Upper lobe of right lung (tissue), 1 donor: ENCODE results near the gene KBTBD13. TPM values are rescaled to one million over a fixed set of nuclear protein-coding genes. Genes with fewer than 3 reads are reported as not detected.
"Not testable (repeated sequence)": the region's sequence is repeated elsewhere in the genome, so short reads cannot be mapped to it uniquely, and the experiment has no call there.

Source experiments
- ATAC-seq: fragments of 200-7000 bp; cut with Tn5 transposase; one replicate; pipeline ENCODE4 v1.9.1; 2020; ENCODE audit warnings: mild to moderate bottlenecking, moderate library complexity
- DNase-seq: peaks from one replicate; pipeline ENCODE4 v3.0.0-alpha.2; 2020
- H3K27ac ChIP-seq: fragments of 200-600 bp; one replicate; pipeline ENCODE4 v1.8.0; 2022
- H3K27me3 ChIP-seq: fragments of 200-600 bp; one replicate; pipeline ENCODE4 v1.8.0; 2022; ENCODE audit warnings: mild to moderate bottlenecking
- H3K36me3 ChIP-seq: fragments of 200-600 bp; one replicate; pipeline ENCODE4 v1.8.0; 2022
- H3K4me1 ChIP-seq: fragments of 200-600 bp; one replicate; pipeline ENCODE4 v1.8.0; 2022
- H3K4me3 ChIP-seq: fragments of 200-600 bp; one replicate; pipeline ENCODE4 v1.8.0; 2022; ENCODE audit warnings: mild to moderate bottlenecking
- H3K9me3 ChIP-seq: fragments of 200-600 bp; one replicate; pipeline ENCODE4 v1.8.0; 2022
- CTCF ChIP-seq: fragments of 200-600 bp; IDR thresholded peaks from one replicate; pipeline ENCODE4 v1.8.0; 2022; ENCODE audit warnings: antibody characterized with exemption
- intact Hi-C: fragments of 100-400 bp; cut with DNase I; formaldehyde crosslinking; loops from one replicate; pipeline ENCODE4 v1.11.0; 2022
- total RNA-seq: library from RNA; stranded (reverse); fragmentation: NEBNext Ultra II Directional; extraction: Animal tissue kit (Norgen Biotek cat#: 25700); gene quantifications from one replicate; pipeline ENCODE4 v1.2.1, GENCODE V29; 2021
- donor health status: DM: no; HTN: yes; CAD: no; lungs with severe emphysema.

The KBTBD13 gene
- total RNA-seq, 1 donor from 2014 or later, result not detected

GRCh38 chr15:65072027-65072426 lies 4.5 kb upstream of the KBTBD13 start:
- H3K4me3 ChIP-seq, result no peak overlapping the region

DNA sequence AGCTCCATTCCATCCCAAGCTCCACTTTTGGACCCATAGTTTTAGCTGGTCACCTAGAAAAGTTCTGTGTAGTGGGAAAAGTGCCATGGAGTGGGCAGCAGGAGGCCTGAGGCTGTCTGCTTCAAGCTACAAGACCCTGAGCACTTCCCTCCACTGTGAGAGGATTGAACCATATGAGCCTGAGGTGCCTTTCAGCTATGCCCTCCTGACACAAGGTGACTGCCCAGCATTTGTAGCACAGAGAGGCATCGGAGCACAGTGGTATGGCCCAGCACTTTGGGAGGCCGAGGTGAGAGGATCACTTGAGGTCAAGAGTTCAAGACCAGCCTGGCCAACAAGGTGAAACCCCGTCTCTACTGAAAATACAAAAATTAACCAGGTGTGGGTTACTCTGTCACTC lies 3.9 kb upstream of the KBTBD13 start:
- Histone ChIP-seq H3K36me3 (no peaks in the 10 kb centered on the region), H3K9me3 (no peaks in the 10 kb centered on the region), H3K27ac (no peak overlapping the region), H3K27me3 (peaks cover 4% of the 10 kb centered on the region), H3K4me1 (peaks cover 17% of the 10 kb centered on the region), H3K4me3 (no peak overlapping the region)
- no peak for ATAC-seq
- intact Hi-C loops, result no loop called here
- TF ChIP-seq CTCF, result no peak
- no peak for DNase-seq

More at GRCh38 chr15:65072027-65072426, 4.5 kb upstream of the KBTBD13 start:
- DNase-seq (no peak), ATAC-seq (no peak)
- Histone ChIP-seq H3K27ac (no peak overlapping the region), H3K4me1 (peaks cover 17% of the 10 kb centered on the region), H3K36me3 (no peaks in the 10 kb centered on the region), H3K27me3 (peaks cover 9% of the 10 kb centered on the region), H3K9me3 (no peaks in the 10 kb centered on the region)
- no peak for TF ChIP-seq CTCF
- intact Hi-C loops, result no loop called here

GRCh38 chr15:65074946-65075345 lies 1.6 kb upstream of the KBTBD13 start:
- H3K36me3 ChIP-seq, ATAC-seq, H3K27ac ChIP-seq, DNase-seq, H3K4me1 ChIP-seq, H3K9me3 ChIP-seq, H3K27me3 ChIP-seq, intact Hi-C loops, H3K4me3 ChIP-seq: not testable (repeated sequence)

DNA sequence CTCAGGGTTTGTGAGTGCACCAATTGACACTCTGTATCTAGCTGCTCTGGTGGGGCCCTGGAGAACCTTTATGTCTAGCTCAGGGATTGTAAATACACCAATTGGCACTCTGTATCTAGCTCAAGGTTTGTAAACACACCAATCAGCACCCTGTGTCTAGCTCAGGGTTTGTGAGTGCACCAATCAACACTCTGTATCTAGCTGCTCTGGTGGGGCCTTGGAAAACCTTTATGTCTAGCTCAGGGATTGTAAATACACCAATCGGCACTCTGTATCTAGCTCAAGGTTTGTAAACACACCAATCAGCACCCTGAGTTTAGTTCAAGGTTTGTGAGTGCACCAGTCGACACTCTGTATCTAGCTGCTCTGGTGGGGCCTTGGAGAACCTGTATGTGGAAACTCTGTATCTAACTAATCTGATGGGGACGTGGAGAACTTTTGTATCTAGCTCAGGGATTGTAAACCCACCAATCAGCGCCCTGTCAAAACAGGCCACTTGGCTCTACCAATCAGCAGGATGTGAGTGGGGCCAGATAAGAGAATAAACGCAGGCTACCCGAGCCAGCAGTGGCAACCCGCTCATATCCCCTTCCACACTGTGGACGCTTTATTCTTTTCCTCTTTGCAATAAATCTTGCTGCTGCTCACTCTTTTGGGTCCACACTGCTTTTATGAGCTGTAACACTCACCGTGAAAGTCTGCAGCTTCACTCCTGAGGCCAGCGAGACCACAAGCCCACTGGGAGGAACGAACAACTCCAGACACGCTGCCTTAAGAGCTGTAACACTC lies 745 bp upstream of the KBTBD13 start:
- H3K4me3 ChIP-seq, H3K27me3 ChIP-seq, intact Hi-C loops, H3K4me1 ChIP-seq, H3K36me3 ChIP-seq, ATAC-seq, H3K27ac ChIP-seq, H3K9me3 ChIP-seq, DNase-seq: not testable (repeated sequence)

DNA sequence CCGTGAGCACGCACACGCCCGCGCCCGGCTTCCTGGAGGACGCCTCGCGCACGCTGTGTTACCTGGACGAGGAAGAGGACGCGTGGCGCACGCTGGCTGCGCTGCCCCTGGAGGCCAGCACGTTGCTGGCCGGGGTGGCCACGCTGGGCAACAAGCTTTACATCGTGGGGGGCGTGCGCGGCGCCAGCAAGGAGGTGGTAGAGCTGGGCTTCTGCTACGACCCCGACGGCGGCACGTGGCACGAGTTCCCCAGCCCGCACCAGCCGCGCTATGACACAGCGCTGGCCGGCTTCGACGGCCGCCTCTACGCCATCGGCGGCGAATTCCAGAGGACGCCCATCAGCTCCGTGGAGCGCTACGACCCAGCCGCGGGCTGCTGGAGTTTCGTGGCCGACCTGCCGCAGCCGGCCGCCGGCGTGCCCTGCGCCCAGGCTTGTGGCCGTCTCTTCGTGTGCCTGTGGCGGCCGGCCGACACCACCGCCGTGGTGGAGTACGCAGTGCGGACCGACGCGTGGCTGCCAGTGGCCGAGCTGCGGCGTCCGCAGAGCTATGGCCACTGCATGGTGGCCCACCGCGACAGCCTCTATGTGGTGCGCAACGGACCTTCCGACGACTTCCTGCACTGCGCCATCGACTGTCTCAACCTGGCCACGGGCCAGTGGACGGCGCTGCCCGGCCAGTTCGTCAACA lies 890 bp downstream of the KBTBD13 start:
- DNase-seq (no peak), ATAC-seq (no peak)
- no peak for TF ChIP-seq CTCF
- Histone ChIP-seq H3K36me3 (no peaks in the 10 kb centered on the region), H3K27me3 (no peaks in the 10 kb centered on the region), H3K4me1 (peaks cover 19% of the 10 kb centered on the region), H3K9me3 (no peaks in the 10 kb centered on the region), H3K27ac (no peak overlapping the region), H3K4me3 (no peak overlapping the region)
- intact Hi-C loops, result no loop called here

GRCh38 chr15:65077981-65078352 lies 1.4 kb downstream of the KBTBD13 start:
- DNase-seq (peak; percentile 86), ATAC-seq (peak; percentile 77)
- Histone ChIP-seq H3K4me1 (peaks cover 24% of the 10 kb centered on the region), H3K27ac (no peak overlapping the region), H3K4me3 (no peak overlapping the region), H3K27me3 (no peaks in the 10 kb centered on the region), H3K9me3 (no peaks in the 10 kb centered on the region), H3K36me3 (no peaks in the 10 kb centered on the region)
- intact Hi-C loops, result no loop called here
- peak; percentile 48 for TF ChIP-seq CTCF
